Endothelial cell of umbilical vein (primary cell): ENCODE data around the gene SERPINE3. TPM values are rescaled to one million over a fixed set of nuclear protein-coding genes. Genes with fewer than 3 reads are reported as not detected.

Source experiments
- BruUV-seq: library from RNA; stranded (reverse); fragments of 400-500 nt; replicated peaks from 2 replicates; lab custom pipeline; 2021; lab: Mats Ljungman, UMichigan
- CTCF ChIA-PET: fragments of 300-600, 350-600 bp; sonication (Branson Sonifier 250); formaldehyde crosslinking; loops from one replicate; lab custom pipeline; 2021; ENCODE audit warnings: antibody characterized with exemption, inconsistent platforms; lab: Charles Lee
- POLR2A ChIA-PET: fragments of 300-600, 350-600 bp; sonication (Branson Sonifier 250); formaldehyde crosslinking; loops from one replicate; lab custom pipeline; 2021; ENCODE audit warnings: antibody characterized with exemption, inconsistent platforms; lab: Charles Lee
- DNase-seq: peaks from one replicate; pipeline ENCODE4 v3.0.0-alpha.2; 2011; ENCODE audit warnings: low read depth, low spot score
- FAIRE-seq: peaks from 2 replicates; lab custom pipeline; 2011; peaks lifted over from hg19 to GRCh38; lab: Jason Lieb, UNC
- H2AFZ ChIP-seq: 2 replicates; pipeline ENCODE4 v1.6.0; 2012; ENCODE audit warnings: low read depth, low read length, control low read depth, inconsistent platforms
- H3K27ac ChIP-seq: 2 replicates; pipeline ENCODE4 v1.5.1; 2011; ENCODE audit warnings: low read depth, mild to moderate bottlenecking, control low read depth, low read length, moderate library complexity; ENCODE audit not compliant: insufficient read depth
- H3K27me3 ChIP-seq, 2 experiments: 2 replicates each; pipeline versions ENCODE4 v1.6.0 to v1.6.1; 2011; ENCODE audit warnings: low read length in 2 of 2, mixed read lengths in 1 of 2; ENCODE audit not compliant: control insufficient read depth in 2 of 2, insufficient read depth in 2 of 2
- H3K36me3 ChIP-seq, 2 experiments: 2 replicates in 1 of 2; 3 replicates in 1 of 2; pipeline ENCODE4 v1.5.1; 2011; ENCODE audit warnings: low read length in 2 of 2, mild to moderate bottlenecking in 1 of 2, moderate library complexity in 1 of 2; ENCODE audit not compliant: control insufficient read depth in 2 of 2, insufficient read depth in 2 of 2; ENCODE audit errors: extremely low read depth in 1 of 2
- H3K4me1 ChIP-seq: 3 replicates; pipeline ENCODE4 v1.5.1; 2011; ENCODE audit warnings: mild to moderate bottlenecking, low read length; ENCODE audit not compliant: control insufficient read depth, insufficient read depth; ENCODE audit errors: extremely low read depth
- H3K4me2 ChIP-seq: 2 replicates; pipeline ENCODE4 v1.6.1; 2011; ENCODE audit warnings: low read length, control low read depth, mixed read lengths; ENCODE audit not compliant: insufficient read depth
- H3K4me3 ChIP-seq, 3 experiments: fragments of 200-600 bp in 1 of 3; sonication (generic), shearing (Covaris generic) in 1 of 3; replicated peaks in 1 of 3; 2 replicates each; pipeline ENCODE4 v1.5.1; 2011 to 2016; ENCODE audit warnings: control low read depth in 3 of 3, low read length in 3 of 3, mild to moderate bottlenecking in 2 of 3, inconsistent platforms in 1 of 3, low read depth in 1 of 3, moderate library complexity in 1 of 3; ENCODE audit not compliant: insufficient read depth in 1 of 3
- H3K79me2 ChIP-seq: 2 replicates; pipeline ENCODE4 v1.6.0; 2012; ENCODE audit warnings: low read length, inconsistent platforms; ENCODE audit not compliant: control insufficient read depth, insufficient read depth
- H3K9ac ChIP-seq: replicated peaks from 2 replicates; pipeline ENCODE3; 2011; ENCODE audit warnings: low read length, control low read depth; ENCODE audit not compliant: insufficient read depth; ENCODE audit errors: extremely low read depth
- H3K9me1 ChIP-seq: replicated peaks from 3 replicates; pipeline ENCODE4 v1.6.0; 2011; ENCODE audit warnings: mild to moderate bottlenecking, low read length; ENCODE audit not compliant: control insufficient read depth, insufficient read depth; ENCODE audit errors: extremely low read depth
- H3K9me3 ChIP-seq: replicated peaks from 2 replicates; pipeline ENCODE4 v1.5.1; 2012; ENCODE audit warnings: low read length, inconsistent platforms; ENCODE audit not compliant: control insufficient read depth, insufficient read depth
- H4K20me1 ChIP-seq: replicated peaks from 2 replicates; pipeline ENCODE3; 2011; ENCODE audit warnings: mild to moderate bottlenecking, low read length; ENCODE audit not compliant: control insufficient read depth, insufficient read depth; ENCODE audit errors: extremely low read depth
- CTCF ChIP-seq, 2 donors: IDR thresholded peaks; 1 replicate in 1 of 2; 2 replicates in 1 of 2; pipeline ENCODE4 v1.5.1; 2011; ENCODE audit warnings: low read length in 2 of 2, mild to moderate bottlenecking in 2 of 2, moderate library complexity in 2 of 2, control low read depth in 1 of 2, inconsistent platforms in 1 of 2, low read depth in 1 of 2; ENCODE audit not compliant: insufficient read depth in 1 of 2; ENCODE audit errors: extremely low read depth in 1 of 2
- EZH2 ChIP-seq: IDR thresholded peaks from 2 replicates; pipeline ENCODE4 v1.6.1; 2012; ENCODE audit warnings: borderline replicate concordance, low read depth, mild to moderate bottlenecking, moderate library complexity, low read length, inconsistent platforms; ENCODE audit not compliant: severe bottlenecking
- FOS ChIP-seq: IDR thresholded peaks from 2 replicates; pipeline ENCODE4 v1.6.1; 2011; ENCODE audit warnings: mild to moderate bottlenecking, low read length, moderate library complexity, borderline replicate concordance; ENCODE audit not compliant: insufficient read depth
- GATA2 ChIP-seq: IDR thresholded peaks from 2 replicates; pipeline ENCODE4 v1.7.0; 2011; ENCODE audit warnings: low read depth, mild to moderate bottlenecking, moderate library complexity, mixed read lengths, low read length; ENCODE audit not compliant: insufficient read length, insufficient read depth
- JUN ChIP-seq: IDR thresholded peaks from 2 replicates; pipeline ENCODE4 v1.6.1; 2011; ENCODE audit warnings: borderline replicate concordance, low read depth; ENCODE audit not compliant: insufficient read length, insufficient read depth
- MAX ChIP-seq: IDR thresholded peaks from 2 replicates; pipeline ENCODE4 v1.6.1; 2011; ENCODE audit not compliant: insufficient read depth, insufficient read length
- MYC ChIP-seq: IDR thresholded peaks from one replicate; pipeline ENCODE4 v1.6.1; 2011; ENCODE audit warnings: mild to moderate bottlenecking, low read depth, low read length
- POLR2A ChIP-seq: IDR thresholded peaks from 2 replicates; pipeline ENCODE4 v1.6.1; 2012; ENCODE audit warnings: low read depth, mild to moderate bottlenecking, control low read depth, low read length
- POLR2AphosphoS5 ChIP-seq: IDR thresholded peaks from 2 replicates; pipeline ENCODE4 v1.6.1; 2012; ENCODE audit warnings: low read depth, mild to moderate bottlenecking, control low read depth, low read length, moderate library complexity; ENCODE audit not compliant: insufficient read depth
- dilution Hi-C: fragments of 300-500 bp; cut with MboI; formaldehyde crosslinking; loops from one replicate; pipeline ENCODE4 v1.15.0; 2019; ENCODE audit warnings: low sequenced_read_pairs; ENCODE audit not compliant: extremely low pct_ligation_motif_present
- intact Hi-C: fragments of 100-400 bp; cut with micrococcal nuclease; formaldehyde crosslinking; loops from one replicate; pipeline ENCODE4 v1.10.0; 2022
- polyA plus RNA-seq, 4 experiments: library from polyadenylated mRNA; depleted of rRNA in 3 of 4; stranded (reverse) in 3 of 4; unstranded in 1 of 4; fragments of >200 nt; gene quantifications; 2 replicates each; pipeline versions ENCODE4 v1.2.1 to v1.2.3, GENCODE V29; 2011 to 2012; ENCODE audit warnings: missing spikeins in 1 of 4
- total RNA-seq: library from RNA; stranded (reverse); gene quantifications from 2 replicates; pipeline ENCODE4 v1.2.3, GENCODE V29; 2021

Gene SERPINE3
- total and polyA plus RNA-seq, 2 donors (not counting 3 experiments of a cell fraction or from before 2014, with no cell fraction given), result not detected

- Histone ChIP-seq H3K9me1 (no peaks in the 10 kb centered on the region), H3K27ac (no peak overlapping the region), H2AFZ (no peak overlapping the region), H4K20me1 (no peaks in the 10 kb centered on the region), H3K4me3 (no peak overlapping the region), H3K27me3 (peaks cover 0 to 5% of the 10 kb centered on the region in 2 experiments), H3K9me3 (no peaks in the 10 kb centered on the region), H3K9ac (no peak overlapping the region), H3K4me1 (no peaks in the 10 kb centered on the region), H3K79me2 (no peaks in the 10 kb centered on the region), H3K4me2 (no peak overlapping the region), H3K36me3 (no peaks in the 10 kb centered on the region)
- FAIRE-seq, result no peak
- POLR2A ChIA-PET, result no interaction called here
- DNase-seq, result no peak
- CTCF ChIA-PET, result interaction anchor here (0.6 kb wide), 1 partner anchor 167 kb away, joined by 3 read pairs; no protein-coding TSS in a partner anchor
- dilution Hi-C loops, result no loop called here
- BruUV-seq, result no TSS peak
- intact Hi-C loops, result no loop called here
- TF ChIP-seq EZH2 (no peak), MYC (no peak), GATA2 (no peak), JUN (no peak), POLR2A (no peak), CTCF (IDR thresholded peaks at IDR 0.05; ENCODE audit: extremely low read depth in 1 of 2, insufficient read depth in 1 of 2, low read depth in 1 of 2, low read length in 2 of 2) (no peak), POLR2AphosphoS5 (no peak), FOS (no peak), MAX (no peak)
These were observed 47.4 kb upstream of the SERPINE3 start for GRCh38 chr13:51292000-51292565.
